ENCODE results near the gene PTGER4.

PTGER4 gene

DNA sequence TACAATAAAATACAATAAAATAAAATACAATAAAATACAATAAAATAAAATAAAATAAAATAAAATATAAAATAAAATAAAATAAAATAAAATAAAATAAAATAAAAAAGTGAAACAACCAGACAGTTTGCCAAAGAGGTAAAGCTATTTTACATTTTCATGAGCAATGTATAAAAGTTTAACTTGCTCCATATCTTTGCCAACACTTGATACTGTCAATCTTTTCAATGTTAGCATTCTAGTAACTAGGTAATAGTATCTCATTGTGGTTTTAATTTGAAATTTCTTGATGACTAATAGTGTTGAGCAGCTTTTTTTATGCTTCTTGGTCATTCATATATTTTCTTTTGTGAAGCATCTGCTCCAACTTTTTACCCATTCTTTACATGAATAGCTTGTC, 58.8 kb downstream of the PTGER4 start:
- TF ChIP-seq, protein P1, sequence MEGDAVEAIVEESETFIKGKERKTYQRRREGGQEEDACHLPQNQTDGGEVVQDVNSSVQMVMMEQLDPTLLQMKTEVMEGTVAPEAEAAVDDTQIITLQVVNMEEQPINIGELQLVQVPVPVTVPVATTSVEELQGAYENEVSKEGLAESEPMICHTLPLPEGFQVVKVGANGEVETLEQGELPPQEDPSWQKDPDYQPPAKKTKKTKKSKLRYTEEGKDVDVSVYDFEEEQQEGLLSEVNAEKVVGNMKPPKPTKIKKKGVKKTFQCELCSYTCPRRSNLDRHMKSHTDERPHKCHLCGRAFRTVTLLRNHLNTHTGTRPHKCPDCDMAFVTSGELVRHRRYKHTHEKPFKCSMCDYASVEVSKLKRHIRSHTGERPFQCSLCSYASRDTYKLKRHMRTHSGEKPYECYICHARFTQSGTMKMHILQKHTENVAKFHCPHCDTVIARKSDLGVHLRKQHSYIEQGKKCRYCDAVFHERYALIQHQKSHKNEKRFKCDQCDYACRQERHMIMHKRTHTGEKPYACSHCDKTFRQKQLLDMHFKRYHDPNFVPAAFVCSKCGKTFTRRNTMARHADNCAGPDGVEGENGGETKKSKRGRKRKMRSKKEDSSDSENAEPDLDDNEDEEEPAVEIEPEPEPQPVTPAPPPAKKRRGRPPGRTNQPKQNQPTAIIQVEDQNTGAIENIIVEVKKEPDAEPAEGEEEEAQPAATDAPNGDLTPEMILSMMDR (IDR thresholded peaks at IDR 0.05) = no peak
- peaks cover 5% of the 10 kb centered on the region for H3K4me1 Mint-ChIP-seq
- H3K9me3 Mint-ChIP-seq = peaks cover 22% of the 10 kb centered on the region
- H3K36me3 Mint-ChIP-seq (ENCODE audit: low read depth) = peaks cover 61% of the 10 kb centered on the region
- H3K4me3 Mint-ChIP-seq = no peak overlapping the region
- H3K27ac Mint-ChIP-seq = no peak overlapping the region
- H3K27me3 Mint-ChIP-seq (ENCODE audit: low read depth, poor library complexity) = peaks cover 3% of the 10 kb centered on the region
- DNase-seq = no peak
